ENCODE measurements around the gene MTCL1.

MTCL1 gene

DNA sequence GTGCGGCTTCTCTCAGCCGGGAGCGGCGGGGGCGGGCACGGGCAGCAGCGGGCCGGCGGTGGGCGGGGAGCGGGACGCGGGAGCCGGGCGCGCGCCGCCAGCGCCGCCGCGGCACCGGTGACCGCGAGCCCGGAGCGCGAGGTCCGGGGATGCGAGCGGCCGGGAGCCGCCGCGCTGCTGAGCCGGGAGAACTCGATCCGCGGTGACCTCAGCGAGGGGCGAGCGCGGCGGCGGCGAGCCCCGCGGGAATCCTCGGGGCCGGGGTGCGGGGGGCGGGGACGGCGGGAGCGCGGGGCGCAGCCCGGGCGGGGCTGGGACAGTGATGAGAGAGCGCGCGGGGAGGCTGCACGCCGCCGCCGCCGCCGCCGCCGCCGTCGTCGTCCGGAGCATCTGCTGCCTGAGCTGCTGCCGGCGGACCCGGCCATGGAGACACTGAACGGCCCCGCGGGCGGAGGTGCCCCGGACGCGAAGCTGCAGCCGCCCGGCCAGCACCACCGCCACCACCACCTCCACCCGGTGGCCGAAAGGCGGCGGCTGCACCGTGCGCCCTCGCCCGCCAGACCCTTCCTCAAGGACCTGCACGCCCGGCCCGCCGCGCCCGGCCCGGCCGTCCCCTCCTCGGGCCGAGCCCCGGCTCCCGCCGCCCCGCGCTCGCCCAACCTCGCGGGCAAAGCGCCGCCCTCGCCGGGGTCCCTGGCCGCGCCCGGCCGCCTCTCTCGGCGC is at the start of gene MTCL1:
MTCL1 (plus strand) TSS at position 319 of the 723 bp plus-strand sequence; CDS start at position 424, 105 bp downstream.
- DNase-seq (ENCODE audit: low read depth), result no peak

DNA sequence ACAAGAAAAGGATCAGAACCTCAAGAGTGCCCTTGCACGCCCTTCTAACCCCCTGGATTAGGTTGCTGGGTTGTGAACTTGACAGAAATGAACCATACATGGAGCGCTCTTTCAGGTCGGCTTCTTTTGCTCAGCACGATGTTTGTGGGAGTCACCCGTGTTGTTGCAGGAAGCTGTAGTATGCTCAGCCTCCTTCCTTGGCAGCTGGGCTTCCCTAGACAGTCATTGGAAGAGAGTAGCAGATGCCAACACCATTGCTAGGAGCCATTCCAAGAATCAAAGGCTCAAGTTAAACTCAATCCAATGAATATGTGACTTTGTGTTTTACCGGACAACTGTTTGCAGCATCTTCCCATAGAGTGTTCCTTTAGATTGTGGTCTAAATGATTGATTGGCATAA is 49.1 kb upstream of the MTCL1 start:
- DNase-seq (ENCODE audit: low read depth), result no peak

DNA sequence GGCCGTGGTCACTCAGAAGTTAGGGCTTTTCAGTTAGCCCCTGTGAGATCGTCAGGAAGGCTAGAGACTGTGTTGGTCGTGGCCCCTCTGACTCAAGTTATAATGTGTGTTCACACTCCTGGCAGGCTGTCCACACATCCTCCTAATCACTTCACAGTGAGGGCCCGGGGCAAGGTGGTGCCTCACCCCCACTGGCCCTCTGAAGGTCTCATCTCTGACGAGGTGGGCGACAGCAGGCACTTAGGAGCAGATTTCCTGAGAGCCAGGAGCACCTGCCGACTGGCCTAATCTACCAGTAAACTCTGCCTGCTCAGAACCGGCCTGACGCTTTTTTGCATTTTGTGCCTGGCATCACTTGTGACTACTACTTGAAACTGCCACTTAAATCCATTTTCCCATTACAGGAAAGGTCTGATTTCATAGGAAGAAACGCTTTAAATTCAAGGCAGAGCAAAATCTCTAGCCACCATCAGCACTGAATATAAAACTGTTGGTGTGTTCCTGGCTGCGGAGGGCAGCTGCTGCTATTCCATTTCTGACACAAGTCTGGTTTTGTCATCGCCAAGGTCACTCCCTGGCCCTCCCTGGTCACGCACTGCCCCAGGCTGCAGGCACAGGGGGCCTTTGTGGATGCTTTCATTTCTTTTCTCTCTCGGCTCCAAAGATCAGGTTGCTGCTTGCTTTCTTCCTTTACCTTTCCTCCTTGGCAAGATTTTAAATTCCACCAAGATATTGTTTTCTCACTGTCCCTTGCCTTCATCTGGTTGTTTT is 48.1 kb upstream of the MTCL1 start:
- no peak for DNase-seq (ENCODE audit: low read depth)

DNA sequence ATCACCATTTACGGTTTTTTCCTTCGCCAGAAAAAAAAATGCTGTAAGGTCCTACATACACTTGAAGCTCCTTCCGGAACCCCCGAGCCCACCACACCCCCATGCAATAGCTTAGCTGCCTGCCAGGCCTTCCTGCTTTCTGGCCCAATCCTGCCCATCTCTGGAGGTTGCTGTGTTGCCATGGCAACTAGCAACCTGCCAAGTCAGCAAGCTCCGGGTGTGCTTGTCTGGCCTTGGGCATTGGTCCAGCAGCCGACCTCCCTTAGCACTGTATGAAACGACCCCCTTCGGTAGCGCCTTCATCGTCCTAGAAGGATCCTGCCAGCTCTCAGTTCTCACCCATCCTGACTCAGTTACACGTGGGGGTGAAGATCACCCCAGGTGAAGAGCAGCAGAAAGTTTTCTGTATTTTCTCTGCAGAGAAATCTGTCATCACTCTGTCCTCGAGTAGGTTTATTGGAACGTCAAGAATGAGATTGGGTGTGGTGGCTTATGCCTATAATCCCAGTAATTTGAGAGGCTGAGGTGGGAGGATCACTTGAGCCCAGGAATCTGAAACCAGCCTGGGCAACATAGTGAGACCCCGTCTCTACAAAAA is 47.4 kb upstream of the MTCL1 start:
- DNase-seq (ENCODE audit: low read depth), result no peak

DNA sequence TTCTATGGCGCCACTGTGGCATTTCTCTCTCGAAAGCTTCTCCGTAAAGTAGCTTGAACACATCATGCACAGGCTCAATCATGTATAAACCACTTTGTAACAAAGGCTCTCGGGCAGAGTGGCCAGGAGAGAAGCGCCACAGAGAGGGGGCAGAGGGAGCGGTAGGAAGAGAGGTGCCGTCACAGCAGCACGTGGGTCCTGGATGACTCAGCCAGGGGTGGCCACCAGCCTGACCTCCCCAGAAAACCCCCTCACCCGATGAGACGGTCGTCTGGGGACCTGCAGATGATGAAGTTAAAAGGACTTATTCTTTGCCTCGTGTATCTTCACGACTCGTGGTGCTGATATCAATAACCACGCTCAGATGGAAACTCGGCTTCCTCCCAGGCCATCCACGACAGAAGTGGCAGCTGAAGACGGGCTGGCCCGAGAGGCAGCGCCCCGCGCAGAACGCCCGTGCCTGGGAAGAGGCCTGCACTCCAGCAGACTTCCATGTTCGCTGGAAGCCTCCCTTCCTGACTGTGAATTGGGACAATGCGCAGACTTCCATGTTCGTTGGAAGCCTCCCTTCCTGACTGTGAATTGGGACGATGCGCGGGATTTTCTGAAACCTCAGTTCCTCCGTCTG is 46.4 kb upstream of the MTCL1 start:
- DNase-seq (ENCODE audit: low read depth), result no peak

DNA sequence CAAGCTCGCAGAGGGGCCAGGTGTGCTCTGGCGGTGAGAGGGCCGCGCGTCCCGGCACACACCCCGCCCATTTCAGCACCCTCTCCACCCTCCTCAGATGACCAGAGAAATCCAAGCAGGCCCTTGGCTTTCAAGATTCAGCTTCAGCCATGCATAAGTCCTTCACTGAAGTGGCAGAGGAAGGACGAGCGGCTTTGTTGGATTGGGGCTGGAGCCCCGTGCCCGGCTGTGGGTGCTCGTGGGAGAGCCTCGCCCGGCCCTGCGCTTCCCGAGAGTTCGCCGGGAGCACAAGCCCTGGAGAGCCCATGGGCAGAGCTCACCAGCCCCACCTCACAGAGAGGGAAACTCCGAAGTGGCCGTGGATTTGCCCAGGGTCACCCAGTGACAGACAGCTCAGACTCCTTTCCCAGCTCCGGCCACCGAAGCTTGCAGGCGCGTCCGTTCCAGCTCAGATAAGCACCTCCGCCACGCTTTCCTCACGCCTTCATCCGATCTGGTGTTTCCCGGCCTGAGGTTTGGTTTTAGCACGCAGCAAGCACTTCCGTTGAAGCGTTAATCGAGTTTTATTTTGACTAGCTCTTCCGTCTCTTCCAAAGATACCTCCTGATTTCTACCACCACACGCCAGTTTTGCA is 45.6 kb upstream of the MTCL1 start:
- no peak for DNase-seq (ENCODE audit: low read depth)

DNA sequence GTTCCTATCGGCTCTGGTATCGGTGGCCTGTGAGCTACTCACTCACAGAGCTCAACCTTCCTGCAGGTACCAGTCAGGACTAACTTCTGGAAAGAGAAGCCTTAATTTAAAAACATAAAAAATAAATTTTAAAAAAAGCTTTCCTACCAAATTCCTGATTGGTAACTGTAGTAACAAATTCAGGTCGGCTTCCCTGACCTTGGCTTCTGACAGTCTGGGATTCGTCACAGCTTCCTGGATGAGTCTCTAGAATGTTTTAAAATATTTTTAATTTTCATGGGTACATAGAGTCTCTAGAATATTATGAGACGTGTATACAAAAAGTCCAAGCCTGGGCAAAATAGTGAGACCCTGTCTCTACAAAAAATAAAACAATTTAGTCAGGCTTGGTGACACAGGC is 45.0 kb upstream of the MTCL1 start:
- DNase-seq (ENCODE audit: low read depth), result no peak

DNA sequence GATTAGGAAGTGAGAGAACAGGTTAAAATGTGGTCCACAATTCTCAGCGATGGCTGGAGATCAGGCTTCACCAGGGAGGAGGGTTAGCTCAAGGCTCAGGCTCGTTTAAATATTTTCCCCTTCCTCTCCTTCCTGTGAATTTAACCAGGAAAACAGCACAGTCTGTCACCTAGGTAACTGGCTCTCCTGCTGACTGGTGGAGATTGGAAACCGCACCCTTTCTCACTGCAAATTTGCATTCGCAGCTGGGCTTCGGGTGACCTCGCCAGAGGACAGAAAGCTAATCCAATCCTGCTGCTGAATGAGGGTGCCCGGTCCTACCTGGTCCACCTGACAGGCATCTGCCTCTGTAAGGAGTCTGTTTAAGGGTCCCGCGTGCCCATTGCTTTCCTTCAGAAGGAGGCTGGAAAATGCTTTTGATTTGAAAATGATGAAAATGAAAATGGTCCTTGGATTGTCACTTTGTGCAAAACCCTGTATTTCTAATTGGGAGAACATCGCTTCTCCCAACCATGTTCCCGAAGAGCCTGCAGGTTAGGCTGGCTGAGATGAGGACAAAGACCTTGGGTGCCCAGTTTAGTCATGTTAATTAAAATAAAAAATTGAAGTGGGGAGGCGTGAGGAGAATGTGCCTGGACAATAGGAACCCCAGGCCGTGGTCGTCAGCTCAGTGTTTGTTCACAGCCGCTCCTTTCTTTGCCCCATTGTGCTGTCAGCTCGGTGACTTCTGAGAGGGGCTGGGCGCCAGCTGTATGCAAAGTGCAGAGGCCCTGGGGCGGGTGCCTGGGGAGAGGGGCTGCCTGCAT is 43.4 kb upstream of the MTCL1 start:
- no peak for DNase-seq (ENCODE audit: low read depth)

DNA sequence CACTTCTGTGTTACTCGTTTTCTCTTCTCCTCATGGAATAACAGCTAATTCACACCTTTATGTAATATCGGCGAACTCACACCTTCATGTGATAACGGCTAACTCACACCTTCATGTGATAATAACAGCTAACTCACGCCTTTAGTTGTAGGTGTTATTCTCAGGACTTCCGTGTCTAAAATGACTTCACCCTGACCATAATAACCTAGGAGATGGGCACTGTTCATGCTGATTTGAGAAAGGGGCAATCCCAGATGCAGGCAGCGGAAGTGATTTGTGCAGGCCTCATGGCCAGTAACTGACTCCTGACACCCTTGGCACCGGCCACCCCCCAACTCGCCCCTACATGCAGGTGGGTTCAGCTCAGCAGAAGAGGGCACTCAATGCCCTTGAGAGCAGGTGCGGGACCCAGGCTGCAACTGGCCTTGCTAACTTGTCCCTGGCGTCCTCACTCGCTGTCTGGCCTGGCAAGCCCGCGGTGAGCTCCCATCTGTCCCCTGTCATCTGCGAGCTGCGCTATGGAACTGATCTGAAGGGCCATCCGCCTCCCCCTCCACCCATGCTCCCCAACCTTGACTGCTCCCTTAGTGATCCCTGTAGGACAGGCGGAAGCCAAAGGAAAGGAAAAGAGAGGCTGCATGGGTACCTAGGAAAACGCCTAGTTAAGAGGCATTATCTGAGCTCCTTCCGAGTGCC is 42.6 kb upstream of the MTCL1 start:
- DNase-seq (ENCODE audit: low read depth), result no peak

DNA sequence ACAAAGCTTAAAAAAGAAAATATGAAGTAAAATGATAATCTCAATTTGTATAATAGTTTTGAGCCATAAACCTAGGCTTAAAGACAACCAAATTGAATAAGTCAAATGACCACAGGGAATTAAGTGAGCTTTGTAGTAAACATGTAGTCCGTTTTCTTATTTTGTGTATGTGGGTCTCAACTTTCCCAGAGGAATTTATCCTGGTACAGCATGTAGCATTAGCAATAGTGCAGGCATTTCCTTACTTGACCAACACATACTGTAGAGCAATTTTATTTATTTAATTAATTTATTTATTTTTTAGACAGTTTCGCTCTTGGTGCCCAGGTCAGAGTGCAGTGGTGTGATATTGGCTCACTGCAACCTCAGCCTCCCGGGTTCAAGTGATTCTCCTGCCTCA is 37.5 kb upstream of the MTCL1 start:
- DNase-seq (ENCODE audit: low read depth), result no peak

DNA sequence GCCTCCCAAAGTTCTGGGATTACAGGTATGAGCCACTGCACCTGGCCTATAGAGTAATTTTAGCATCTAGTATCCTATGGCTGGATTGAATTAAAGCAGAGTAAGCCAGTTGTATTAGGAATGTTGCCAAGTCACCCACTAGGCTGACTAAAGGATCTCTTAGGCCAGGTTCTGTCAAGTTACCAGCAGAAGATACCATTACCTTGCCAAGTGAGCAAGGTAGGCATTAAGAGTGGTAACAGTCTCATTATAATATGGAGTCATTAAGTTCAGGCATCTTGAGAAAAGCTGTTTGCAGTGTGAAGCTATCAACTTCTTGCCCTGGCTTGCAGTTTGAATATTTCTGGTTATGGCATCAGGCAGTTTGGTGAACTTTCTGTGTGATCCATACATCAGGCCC is 37.0 kb upstream of the MTCL1 start:
- no peak for DNase-seq (ENCODE audit: low read depth)

DNA sequence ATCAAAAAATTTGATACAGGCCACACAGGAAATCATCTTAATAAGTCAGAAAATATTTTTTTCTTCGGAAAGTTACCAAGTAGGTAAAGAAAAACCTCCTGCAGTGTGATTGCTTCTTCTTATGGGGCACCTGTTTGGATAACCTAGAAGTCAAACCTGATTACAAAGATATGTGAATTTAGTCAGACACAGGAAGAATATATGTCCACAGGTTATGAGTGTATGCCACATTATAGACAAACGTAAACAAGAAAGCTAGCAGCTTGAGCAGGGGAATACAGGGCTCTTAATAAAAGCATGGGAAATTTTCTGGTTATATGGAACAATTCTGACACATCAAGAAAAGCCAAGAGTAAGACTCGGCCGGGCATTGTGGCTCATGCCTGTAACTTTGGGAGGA is 35.8 kb upstream of the MTCL1 start:
- DNase-seq (ENCODE audit: low read depth), result no peak

DNA sequence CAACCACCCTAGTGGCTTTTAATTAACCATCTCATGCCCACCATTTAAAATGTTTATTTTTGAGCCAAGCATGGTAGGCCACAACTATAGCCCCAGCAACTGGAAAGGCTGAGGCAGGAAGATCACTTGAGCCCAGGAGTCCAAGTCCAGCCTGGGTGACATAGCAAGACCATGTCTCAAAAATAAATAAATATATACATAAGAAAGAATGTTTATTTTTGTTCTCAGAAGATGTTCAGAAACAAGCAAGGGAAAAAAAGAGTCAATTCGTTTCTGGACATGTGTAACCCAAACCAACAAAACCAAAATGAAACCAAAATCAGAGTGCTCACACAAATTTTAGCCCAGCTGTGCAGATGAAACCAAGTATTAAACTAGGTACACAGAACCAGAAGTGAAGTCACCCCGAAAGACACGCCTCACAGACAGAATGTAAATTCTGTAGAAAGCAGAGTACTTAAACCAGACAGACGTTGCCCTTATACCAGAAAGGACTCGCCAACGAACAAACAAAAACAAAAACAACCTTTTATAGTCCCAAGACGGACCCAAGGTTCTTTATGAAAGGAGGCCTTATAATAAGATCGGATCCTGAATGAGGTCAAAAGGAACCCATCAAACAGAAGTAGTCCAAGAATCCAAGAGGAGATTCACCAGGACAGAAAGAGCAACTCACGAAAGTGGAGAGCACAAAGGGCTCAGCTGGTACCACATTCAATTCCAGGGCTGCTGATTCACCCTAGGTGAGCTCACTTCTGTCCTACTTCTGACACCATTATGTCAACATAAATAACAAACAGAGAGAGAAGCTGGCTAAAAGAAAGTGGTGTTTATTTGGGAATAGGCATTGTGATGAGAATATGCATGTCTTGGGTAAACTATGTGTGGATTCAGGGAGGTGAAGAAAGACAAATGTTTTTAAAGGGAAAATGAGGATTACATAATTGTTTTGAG is 31.8 kb upstream of the MTCL1 start:
- DNase-seq (ENCODE audit: low read depth), result no peak

DNA sequence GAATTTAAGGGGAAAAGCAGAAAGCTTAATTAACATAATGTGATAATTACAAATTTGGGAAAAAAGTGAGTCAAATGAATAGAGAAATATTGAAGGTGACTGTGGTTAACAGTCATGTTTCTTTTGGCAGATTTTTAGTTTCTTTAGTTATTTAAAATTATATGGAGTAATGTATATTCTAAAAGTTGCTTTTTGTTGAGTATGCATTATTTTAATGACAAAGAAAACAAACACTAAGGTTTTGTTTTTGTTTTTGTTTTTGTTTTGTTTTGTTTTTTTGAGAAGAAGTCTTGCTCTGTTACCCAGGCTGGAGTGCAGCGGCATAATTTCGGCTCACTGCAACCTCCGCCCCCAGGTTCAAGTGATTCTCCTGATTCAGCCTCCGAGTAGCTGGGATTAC is 30.3 kb upstream of the MTCL1 start:
- no peak for DNase-seq (ENCODE audit: low read depth)

DNA sequence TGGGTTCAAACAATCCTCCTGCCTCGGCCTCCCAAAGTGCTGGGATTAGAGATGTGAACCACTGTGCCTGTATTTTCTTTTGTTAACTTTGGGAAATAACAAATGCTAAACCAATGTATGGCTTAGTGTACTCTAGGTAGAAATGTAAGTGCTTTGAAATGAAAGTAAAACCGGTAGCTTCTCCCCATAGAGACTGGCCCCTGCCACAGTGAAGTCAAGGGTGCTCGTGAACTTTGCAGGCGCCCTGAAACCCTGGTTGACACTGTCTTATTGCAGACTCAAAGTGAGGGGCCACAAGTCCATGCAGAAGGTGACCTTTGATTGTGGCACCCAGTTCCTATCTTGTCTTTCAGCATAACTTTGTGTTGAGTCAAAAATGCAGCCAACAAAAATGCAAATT is 24.2 kb upstream of the MTCL1 start:
- no peak for DNase-seq (ENCODE audit: low read depth)

DNA sequence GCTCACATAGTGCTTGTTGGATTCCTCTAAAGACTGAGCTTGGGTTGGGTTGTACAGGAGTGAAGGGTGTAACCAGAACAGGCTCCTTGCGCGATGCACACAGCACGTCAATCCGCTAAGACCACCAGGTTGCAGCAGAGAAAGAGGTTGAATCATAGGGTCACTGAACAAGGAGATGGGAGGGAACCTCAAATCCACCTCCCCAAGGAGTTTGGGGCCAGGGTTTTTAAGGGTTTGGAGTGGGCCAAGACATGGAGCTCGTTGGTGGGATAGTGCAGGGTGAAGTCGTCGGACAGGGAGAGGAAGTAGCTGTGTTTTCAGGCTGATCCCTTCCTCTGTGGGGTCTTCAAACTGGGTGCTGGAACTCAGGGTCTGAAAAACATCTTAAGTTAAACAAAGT is 20.8 kb upstream of the MTCL1 start:
- no peak for DNase-seq (ENCODE audit: low read depth)

DNA sequence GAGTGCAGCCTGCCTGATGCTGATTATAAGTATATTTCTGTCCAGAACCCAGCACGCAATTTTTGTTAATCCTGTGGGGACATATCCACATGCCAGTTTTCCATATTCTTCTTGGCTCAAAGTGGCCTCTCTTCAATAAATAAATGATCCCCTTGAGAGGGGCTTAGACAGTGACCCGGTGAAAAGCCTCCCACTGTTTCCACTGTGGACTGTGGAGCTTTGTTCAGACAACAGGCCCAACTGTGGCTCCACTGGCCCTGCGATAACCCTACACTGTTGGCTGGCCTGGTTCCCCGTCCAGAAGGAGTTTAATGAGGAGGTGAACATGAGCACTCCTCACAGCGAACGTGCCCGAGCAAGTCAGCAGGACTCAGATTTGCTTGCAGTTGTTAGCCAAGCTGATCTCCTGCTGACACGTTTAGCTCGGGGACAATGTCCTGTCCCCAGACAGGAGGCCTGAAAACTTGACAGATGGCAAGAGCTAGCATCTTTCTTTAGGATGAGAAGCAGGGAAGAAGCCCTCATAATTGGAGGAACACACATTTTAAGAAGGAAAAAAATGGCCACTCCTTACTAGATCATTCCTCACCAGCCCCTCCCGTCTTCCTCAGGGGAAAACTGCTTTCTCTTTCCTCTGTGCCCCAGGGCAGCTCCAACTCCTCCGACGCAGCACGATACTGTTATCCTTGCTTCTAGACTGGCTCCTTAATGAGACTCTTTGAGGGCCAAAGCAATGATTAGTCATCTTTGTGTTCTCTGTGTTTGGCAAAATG is 20.0 kb upstream of the MTCL1 start:
- DNase-seq (ENCODE audit: low read depth), result no peak

DNA sequence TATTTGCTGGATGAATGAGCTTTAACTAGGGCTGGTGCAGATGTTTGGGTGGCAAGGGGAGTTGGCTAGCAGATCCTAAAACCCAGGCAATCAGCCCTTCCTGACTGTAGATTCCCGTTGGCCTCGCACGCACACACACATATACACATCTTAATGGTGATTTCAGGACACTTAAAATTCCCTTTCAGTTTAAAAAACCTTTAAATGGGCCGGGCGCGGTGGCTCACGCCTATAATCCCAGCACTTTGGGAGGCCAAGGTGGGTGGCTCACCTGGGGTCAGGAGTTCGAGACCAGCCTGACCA is 19.5 kb upstream of the MTCL1 start:
- no peak for DNase-seq (ENCODE audit: low read depth)

DNA sequence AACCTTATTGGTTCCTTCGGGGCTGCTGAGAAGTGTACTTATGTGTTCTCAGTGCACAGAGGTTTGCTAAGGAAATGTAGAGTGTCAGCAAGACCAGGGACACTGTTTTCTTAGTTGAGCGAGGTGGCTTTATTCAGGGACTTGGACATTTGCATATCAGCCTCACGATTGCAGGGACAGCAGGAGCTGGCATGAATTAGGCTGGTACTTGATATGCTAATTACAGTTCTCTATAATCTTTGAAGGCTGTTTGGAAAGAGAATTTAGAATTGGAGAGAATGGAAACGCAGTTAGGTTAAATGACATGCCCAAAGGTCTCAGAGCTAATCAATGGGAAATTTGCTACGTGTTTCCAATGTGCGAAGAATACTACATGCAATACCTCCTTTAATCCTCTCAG is 18.7 kb upstream of the MTCL1 start:
- no peak for DNase-seq (ENCODE audit: low read depth)

Data from stimulated activated CD8-positive, alpha-beta memory T cell treated with anti-CD3 and anti-CD28 coated beads, Interleukin-4, amount 100 ng/mL, for 24 hours (primary cell).